Measurements from ENCODE around the gene SCART1. TPM values are rescaled to one million over a fixed set of nuclear protein-coding genes. Genes with fewer than 3 reads are reported as not detected.

SCART1 gene
- total RNA-seq, 1 experiment from 2014 or later: 3.7 TPM

DNA sequence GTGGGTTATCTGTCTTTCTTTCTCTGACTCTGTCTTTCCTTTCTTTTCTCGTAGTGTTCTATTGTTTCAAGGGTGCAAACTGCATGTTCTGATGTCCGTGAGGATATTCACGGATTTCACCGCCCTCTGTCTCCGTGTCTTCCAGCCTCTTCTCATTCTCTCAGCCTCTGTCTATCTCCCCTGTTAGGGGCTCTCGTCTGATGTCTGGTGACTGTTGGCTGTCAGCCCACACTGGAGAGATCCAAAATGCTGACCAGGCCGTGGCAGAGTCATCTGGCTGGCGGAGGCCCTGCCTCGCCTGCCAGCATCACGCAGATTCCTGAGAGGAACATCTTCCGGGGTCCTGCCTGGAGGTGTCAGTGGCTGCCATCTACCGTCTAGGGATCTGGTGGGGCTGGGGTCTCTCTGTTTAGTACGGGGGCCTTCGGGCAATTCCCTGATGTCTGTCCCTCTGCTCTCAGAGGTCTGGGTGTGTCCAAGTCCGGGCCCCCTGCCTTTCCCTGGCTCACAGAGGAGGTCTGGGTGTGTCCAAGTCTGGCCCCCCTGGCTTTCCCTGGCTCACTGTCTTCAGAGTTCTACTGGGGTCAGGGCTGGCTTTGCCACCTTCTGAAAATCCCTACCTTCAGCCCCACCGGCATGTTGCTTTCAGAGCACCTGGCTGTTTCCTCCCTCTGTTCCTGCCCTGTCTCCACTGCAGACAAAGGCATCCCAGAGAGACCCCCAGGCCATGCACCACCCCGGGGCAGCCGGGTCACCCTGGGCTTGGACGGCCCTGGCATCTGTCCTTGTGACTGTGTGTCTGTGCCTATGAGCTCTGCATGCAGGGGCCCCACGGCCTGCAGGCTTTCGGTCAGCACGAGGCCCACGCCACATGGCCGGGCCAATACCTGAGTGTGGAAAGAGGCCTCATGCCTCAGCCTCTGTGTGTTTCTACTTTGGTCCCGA, 14.0 kb upstream of the SCART1 start:
- no peak overlapping the region for H3K4me3 ChIP-seq (replicated peaks in 1 of 2; ENCODE audit: low read depth in 1 of 2, low read length in 2 of 2)
- no peaks in the 10 kb centered on the region for H3K9me2 ChIP-seq (ENCODE audit: insufficient read depth)
- no peaks in the 10 kb centered on the region for H3K27me3 ChIP-seq (ENCODE audit: insufficient read depth, low read length)
- H3K4me1 ChIP-seq (ENCODE audit: control insufficient read depth in 1 of 2, insufficient read depth in 2 of 2, low read length in 2 of 2): no peaks in the 10 kb centered on the region
- H2AFZ ChIP-seq (ENCODE audit: low read depth, low read length, poor library complexity, severe bottlenecking): no peak overlapping the region
- no peaks in the 10 kb centered on the region for H3K79me2 ChIP-seq (ENCODE audit: insufficient read depth, low read length)
- H4K20me1 ChIP-seq (ENCODE audit: insufficient read depth): no peaks in the 10 kb centered on the region
- CTCF ChIA-PET: no interaction called here
- ATAC-seq (no peak), DNase-seq (ENCODE audit: low read depth, low spot score) (no peak)
- BruUV-seq (replicated peaks): no TSS peak
- H3K27ac ChIP-seq (ENCODE audit: low read depth, low read length): no peak overlapping the region
- no peaks in the 10 kb centered on the region for H3K9me3 ChIP-seq (ENCODE audit: control insufficient read depth in 1 of 2, insufficient read depth in 1 of 2, low read depth in 1 of 2, low read length in 2 of 2)
- H3K9ac ChIP-seq (ENCODE audit: low read length): no peak overlapping the region
- POLR2A ChIA-PET: no interaction called here
- TF ChIP-seq SP1 (IDR thresholded peaks at IDR 0.05; ENCODE audit: low read depth) (no peak), POLR2A (IDR thresholded peaks at IDR 0.05; ENCODE audit: borderline replicate concordance, extremely low read depth, insufficient read depth, insufficient read length) (no peak), TCF7L2 (IDR thresholded peaks at IDR 0.05; ENCODE audit: borderline replicate concordance, extremely low read depth, insufficient read depth, insufficient read length) (no peak), POLR2AphosphoS5 (IDR thresholded peaks at IDR 0.05; ENCODE audit: low read depth, low read length) (no peak), RAD21 (IDR thresholded peaks at IDR 0.05; ENCODE audit: low read depth) (no peak), YY1 (IDR thresholded peaks at IDR 0.05; ENCODE audit: extremely low read depth, insufficient replicate concordance, low read depth, low read length) (no peak), EZH2 (IDR thresholded peaks at IDR 0.05) (no peak), EZH2phosphoT487 (IDR thresholded peaks at IDR 0.05; ENCODE audit: borderline replicate concordance) (no peak), JUND (IDR thresholded peaks at IDR 0.05) (no peak), ZNF274 (IDR thresholded peaks at IDR 0.05; ENCODE audit: low read depth, low read length) (no peak), CEBPB (IDR thresholded peaks at IDR 0.05; ENCODE audit: low read depth) (no peak), SIN3A (IDR thresholded peaks at IDR 0.05; ENCODE audit: low read depth) (no peak), SRF (IDR thresholded peaks at IDR 0.05; ENCODE audit: low read depth) (no peak), EGR1 (IDR thresholded peaks at IDR 0.05; ENCODE audit: low read depth) (no peak)
- TF ChIP-seq, protein P1, sequence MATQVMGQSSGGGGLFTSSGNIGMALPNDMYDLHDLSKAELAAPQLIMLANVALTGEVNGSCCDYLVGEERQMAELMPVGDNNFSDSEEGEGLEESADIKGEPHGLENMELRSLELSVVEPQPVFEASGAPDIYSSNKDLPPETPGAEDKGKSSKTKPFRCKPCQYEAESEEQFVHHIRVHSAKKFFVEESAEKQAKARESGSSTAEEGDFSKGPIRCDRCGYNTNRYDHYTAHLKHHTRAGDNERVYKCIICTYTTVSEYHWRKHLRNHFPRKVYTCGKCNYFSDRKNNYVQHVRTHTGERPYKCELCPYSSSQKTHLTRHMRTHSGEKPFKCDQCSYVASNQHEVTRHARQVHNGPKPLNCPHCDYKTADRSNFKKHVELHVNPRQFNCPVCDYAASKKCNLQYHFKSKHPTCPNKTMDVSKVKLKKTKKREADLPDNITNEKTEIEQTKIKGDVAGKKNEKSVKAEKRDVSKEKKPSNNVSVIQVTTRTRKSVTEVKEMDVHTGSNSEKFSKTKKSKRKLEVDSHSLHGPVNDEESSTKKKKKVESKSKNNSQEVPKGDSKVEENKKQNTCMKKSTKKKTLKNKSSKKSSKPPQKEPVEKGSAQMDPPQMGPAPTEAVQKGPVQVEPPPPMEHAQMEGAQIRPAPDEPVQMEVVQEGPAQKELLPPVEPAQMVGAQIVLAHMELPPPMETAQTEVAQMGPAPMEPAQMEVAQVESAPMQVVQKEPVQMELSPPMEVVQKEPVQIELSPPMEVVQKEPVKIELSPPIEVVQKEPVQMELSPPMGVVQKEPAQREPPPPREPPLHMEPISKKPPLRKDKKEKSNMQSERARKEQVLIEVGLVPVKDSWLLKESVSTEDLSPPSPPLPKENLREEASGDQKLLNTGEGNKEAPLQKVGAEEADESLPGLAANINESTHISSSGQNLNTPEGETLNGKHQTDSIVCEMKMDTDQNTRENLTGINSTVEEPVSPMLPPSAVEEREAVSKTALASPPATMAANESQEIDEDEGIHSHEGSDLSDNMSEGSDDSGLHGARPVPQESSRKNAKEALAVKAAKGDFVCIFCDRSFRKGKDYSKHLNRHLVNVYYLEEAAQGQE (IDR thresholded peaks at IDR 0.05; ENCODE audit: low read depth): no peak
- TF ChIP-seq, protein P2, sequence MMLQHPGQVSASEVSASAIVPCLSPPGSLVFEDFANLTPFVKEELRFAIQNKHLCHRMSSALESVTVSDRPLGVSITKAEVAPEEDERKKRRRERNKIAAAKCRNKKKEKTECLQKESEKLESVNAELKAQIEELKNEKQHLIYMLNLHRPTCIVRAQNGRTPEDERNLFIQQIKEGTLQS (IDR thresholded peaks at IDR 0.05): no peak
- no peaks in the 10 kb centered on the region for H3K36me3 ChIP-seq (ENCODE audit: control insufficient read depth in 1 of 2, insufficient read depth in 2 of 2, low read length in 2 of 2)
- H3K4me2 ChIP-seq (ENCODE audit: low read length): no peak overlapping the region
- RAD21 ChIA-PET (ENCODE audit: low non-redundant PET in 1 of 2, low total read pairs in 2 of 2, uncharacterized antibody in 2 of 2, unreplicated experiment in 2 of 2): no interaction called here
- intact Hi-C loops (cut with micrococcal nuclease): no loop called here

Data from HCT116 (cell line).